ENCODE measurements around the gene SDK1.

SDK1 gene

GRCh38 chr7:4124556-4125477, 823.8 kb downstream of the SDK1 start:
- DNase-seq, result no peak

GRCh38 chr7:4127909-4128560, 827.0 kb downstream of the SDK1 start:
- no peak for DNase-seq

- DNase-seq, result no peak
Observed at GRCh38 chr7:4129481-4130122, 828.5 kb downstream of the SDK1 start.

- DNase-seq, result no peak
Observed at GRCh38 chr7:4131063-4131462, 830.0 kb downstream of the SDK1 start.

GRCh38 chr7:4132221-4132620, 831.2 kb downstream of the SDK1 start:
- DNase-seq, result no peak

- no peak for DNase-seq
Observed at GRCh38 chr7:4133491-4134044, 832.5 kb downstream of the SDK1 start.

GRCh38 chr7:4134204-4134603, 833.2 kb downstream of the SDK1 start:
- DNase-seq, result no peak

GRCh38 chr7:4134631-4135030, 833.6 kb downstream of the SDK1 start:
- DNase-seq, result no peak

- no peak for DNase-seq
Observed at GRCh38 chr7:4135301-4135700, 834.2 kb downstream of the SDK1 start.

- DNase-seq, result no peak
Observed at GRCh38 chr7:4136036-4136435, 835.0 kb downstream of the SDK1 start.

- DNase-seq, result peak; percentile 5
Observed at GRCh38 chr7:4136501-4137110, 835.6 kb downstream of the SDK1 start.

GRCh38 chr7:4137552-4137951, 836.5 kb downstream of the SDK1 start:
- no peak for DNase-seq

- DNase-seq, result no peak
Observed at GRCh38 chr7:4138866-4139265, 837.8 kb downstream of the SDK1 start.

- DNase-seq, result no peak
Observed at GRCh38 chr7:4139656-4140625, 838.9 kb downstream of the SDK1 start.

GRCh38 chr7:4140933-4141332, 839.9 kb downstream of the SDK1 start:
- DNase-seq, result no peak

- DNase-seq, result no peak
Observed at GRCh38 chr7:4143006-4143405, 842.0 kb downstream of the SDK1 start.

- no peak for DNase-seq
Observed at GRCh38 chr7:4143511-4144171, 842.6 kb downstream of the SDK1 start.

GRCh38 chr7:4144172-4144701, 843.2 kb downstream of the SDK1 start:
- DNase-seq, result no peak

GRCh38 chr7:4144811-4145510, 843.9 kb downstream of the SDK1 start:
- DNase-seq, result no peak

- no peak for DNase-seq
Observed at GRCh38 chr7:4145576-4145975, 844.5 kb downstream of the SDK1 start.

Measured in NCI-H1092 treated with DMSO at 0.1 percent for 48 hours (cell line).